OCI-LY3 (cell line): ENCODE results near the gene RPS26.

ENCODE experiments used
- H2AFZ ChIP-seq: fragments of 200-600, 300-600 bp; shearing (Covaris generic); 2 replicates; pipeline ENCODE4 v1.6.0; 2014; ENCODE audit warnings: antibody characterized with exemption, low read depth, low read length
- H3K27ac ChIP-seq: fragments of 200-600, 300-600 bp; sonication (generic); 2 replicates; pipeline ENCODE4 v1.5.1; 2014; ENCODE audit warnings: mild to moderate bottlenecking, low read length, moderate library complexity, mixed read lengths
- H3K27me3 ChIP-seq: fragments of 200-600, 300-600 bp; sonication (generic); 2 replicates; pipeline ENCODE4 v1.6.1; 2014; ENCODE audit warnings: low read depth, low read length, mixed read lengths
- H3K36me3 ChIP-seq: fragments of 200-600, 300-600 bp; sonication (generic); replicated peaks from 2 replicates; pipeline ENCODE3; 2014; ENCODE audit warnings: low read depth, low read length, mixed read lengths
- H3K4me1 ChIP-seq: fragments of 300-600, 200-600 bp; sonication (generic); 2 replicates; pipeline ENCODE4 v1.6.1; 2014; ENCODE audit warnings: low read length, mixed read lengths
- H3K4me2 ChIP-seq: fragments of 200-600, 300-600 bp; sonication (generic); 2 replicates; pipeline ENCODE4 v1.6.1; 2014; ENCODE audit warnings: low read length, mixed read lengths
- H3K4me3 ChIP-seq: fragments of 300-600, 200-600 bp; sonication (generic); 2 replicates; pipeline ENCODE4 v1.5.1; 2014; ENCODE audit warnings: antibody characterized with exemption, mild to moderate bottlenecking, low read length, moderate library complexity
- H3K79me2 ChIP-seq: fragments of 300-600, 200-600 bp; shearing (Covaris generic); 2 replicates; pipeline ENCODE4 v1.6.1; 2014; ENCODE audit warnings: mild to moderate bottlenecking, low read length, mixed read lengths
- H3K9ac ChIP-seq: fragments of 300-600, 200-600 bp; shearing (Covaris generic); 2 replicates; pipeline ENCODE4 v1.6.0; 2014; ENCODE audit warnings: mild to moderate bottlenecking, low read length, moderate library complexity
- H3K9me3 ChIP-seq: fragments of 200-600, 300-600 bp; shearing (Covaris generic); 2 replicates; pipeline ENCODE4 v1.6.1; 2014; ENCODE audit warnings: low read length, mixed read lengths; ENCODE audit not compliant: insufficient read depth
- H4K20me1 ChIP-seq: fragments of 200-600, 300-600 bp; sonication (generic); 2 replicates; pipeline ENCODE4 v1.6.1; 2016; ENCODE audit warnings: low read length, mixed read lengths; ENCODE audit not compliant: insufficient read depth
- CTCF ChIP-seq: fragments of 200-600, 300-600 bp; sonication (generic); IDR thresholded peaks from 2 replicates; pipeline ENCODE4 v1.5.1; 2014; ENCODE audit warnings: antibody characterized with exemption, low read length, low read depth
- EZH2phosphoT487 ChIP-seq: fragments of 200-600 bp; shearing (Covaris generic); IDR thresholded peaks from 2 replicates; pipeline ENCODE4 v1.6.1; 2018; ENCODE audit warnings: antibody characterized with exemption, mixed run types, low read depth

The RPS26 gene

GRCh38 chr12:56004211-56004610, 37.5 kb upstream of the RPS26 start:
- Histone ChIP-seq H3K79me2 (no peaks in the 10 kb centered on the region), H3K27ac (no peak overlapping the region), H3K9me3 (no peaks in the 10 kb centered on the region), H3K27me3 (no peaks in the 10 kb centered on the region), H2AFZ (no peak overlapping the region), H3K36me3 (no peaks in the 10 kb centered on the region), H4K20me1 (no peaks in the 10 kb centered on the region), H3K4me1 (peaks cover 14% of the 10 kb centered on the region), H3K4me3 (no peak overlapping the region), H3K4me2 (no peak overlapping the region), H3K9ac (no peak overlapping the region)
- no peak for TF ChIP-seq EZH2phosphoT487
- no peak for TF ChIP-seq CTCF

- no peaks in the 10 kb centered on the region for H3K79me2 ChIP-seq
- H2AFZ ChIP-seq, result peak overlapping the region; percentile 73; the same call in 1 of the 2 replicates
- no peaks in the 10 kb centered on the region for H4K20me1 ChIP-seq
- no peaks in the 10 kb centered on the region for H3K36me3 ChIP-seq
- TF ChIP-seq CTCF, result no peak
- no peak for TF ChIP-seq EZH2phosphoT487
- H3K4me2 ChIP-seq, result peak overlapping the region; percentile 98
- H3K9me3 ChIP-seq, result no peaks in the 10 kb centered on the region
- no peaks in the 10 kb centered on the region for H3K27me3 ChIP-seq
- H3K4me1 ChIP-seq, result peaks cover 8% of the 10 kb centered on the region; the same call in 1 of the 2 replicates
- peak overlapping the region; percentile 88 for H3K9ac ChIP-seq
- H3K27ac ChIP-seq, result peak overlapping the region; percentile 60
- peak overlapping the region; percentile 87 for H3K4me3 ChIP-seq
These were observed 33.9 kb upstream of the RPS26 start for GRCh38 chr12:56007564-56008559.

GRCh38 chr12:56010111-56010570, 31.6 kb upstream of the RPS26 start:
- no peak overlapping the region for H3K4me2 ChIP-seq
- peaks cover 8% of the 10 kb centered on the region; the same call in 1 of the 2 replicates for H3K4me1 ChIP-seq

More at GRCh38 chr12:56010111-56010570, 31.6 kb upstream of the RPS26 start:
- Histone ChIP-seq H3K4me3 (no peak overlapping the region), H3K27me3 (no peaks in the 10 kb centered on the region), H3K27ac (no peak overlapping the region), H4K20me1 (no peaks in the 10 kb centered on the region), H2AFZ (no peak overlapping the region), H3K36me3 (no peaks in the 10 kb centered on the region), H3K9ac (no peak overlapping the region), H3K9me3 (no peaks in the 10 kb centered on the region), H3K79me2 (no peaks in the 10 kb centered on the region)
- TF ChIP-seq CTCF (no peak), EZH2phosphoT487 (no peak)
